HG02678 (cell line): ENCODE measurements around the gene KRTAP5-5.
"Not testable (repeated sequence)": the region's sequence is repeated elsewhere in the genome, so short reads cannot be mapped to it uniquely, and the experiment has no call there.

Experiments
- ATAC-seq: cut with Tn5 transposase; IDR thresholded peaks from one replicate; pipeline ENCODE4 v1.9.1; 2021; ENCODE audit warnings: mild to moderate bottlenecking, moderate library complexity; ENCODE audit not compliant: unreplicated experiment

The KRTAP5-5 gene

GRCh38 chr11:1655168-1656060 lies 25.8 kb downstream of the KRTAP5-5 start:
- ATAC-seq, result no peak

- no peak for ATAC-seq
Observed at GRCh38 chr11:1656061-1656441, 26.5 kb downstream of the KRTAP5-5 start.

- ATAC-seq, result no peak
Observed at GRCh38 chr11:1656670-1657069, 27.1 kb downstream of the KRTAP5-5 start.

DNA sequence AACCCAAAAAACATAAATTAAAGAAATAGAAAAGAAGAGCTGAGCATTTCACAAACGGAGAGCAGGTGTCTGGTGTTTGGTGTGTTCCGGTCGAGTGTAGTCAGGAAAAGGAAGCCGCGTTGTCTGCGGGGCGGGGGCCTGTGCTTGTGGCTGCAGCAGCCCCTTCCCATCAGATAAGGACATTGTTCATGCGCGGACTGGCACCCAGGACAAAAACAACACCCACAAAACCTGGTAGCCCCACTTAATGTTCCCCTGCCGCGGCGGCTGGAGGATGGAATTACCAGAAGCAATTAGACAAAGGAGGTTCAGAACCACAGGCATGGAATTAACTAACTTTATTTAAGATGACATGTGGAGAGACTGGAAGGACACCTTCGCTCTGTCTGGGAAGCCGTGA lies 29.9 kb downstream of the KRTAP5-5 start:
- no peak for ATAC-seq

GRCh38 chr11:1660111-1660867 lies 30.7 kb downstream of the KRTAP5-5 start:
- no peak for ATAC-seq

- not testable (repeated sequence) for ATAC-seq
Observed at GRCh38 chr11:1661454-1662269, 32.1 kb downstream of the KRTAP5-5 start.

- not testable (repeated sequence) for ATAC-seq
Observed at GRCh38 chr11:1662699-1663283, 33.2 kb downstream of the KRTAP5-5 start.

- no peak for ATAC-seq
Observed at GRCh38 chr11:1665313-1665712, 35.7 kb downstream of the KRTAP5-5 start.

GRCh38 chr11:1667121-1667850 lies 37.7 kb downstream of the KRTAP5-5 start:
- no peak for ATAC-seq

DNA sequence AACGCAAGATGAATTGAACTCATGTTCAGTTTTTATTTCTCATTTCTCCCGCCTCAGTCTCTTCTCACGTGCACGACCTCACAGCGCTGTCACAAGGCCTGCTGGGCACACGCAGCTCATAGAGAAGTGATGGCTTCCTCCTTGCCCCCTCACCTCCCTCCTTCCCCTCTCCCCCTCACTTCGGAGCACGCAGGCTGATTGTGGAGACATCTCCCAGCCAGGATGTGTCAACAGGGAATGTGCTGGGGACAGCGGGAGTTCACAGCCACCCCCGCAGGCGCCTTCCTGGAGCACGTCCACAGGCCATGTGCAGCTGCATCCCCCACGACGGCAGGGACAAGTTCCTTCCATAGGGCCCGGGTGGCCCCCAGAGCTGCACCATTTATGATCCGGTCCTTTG lies 38.3 kb downstream of the KRTAP5-5 start:
- no peak for ATAC-seq

DNA sequence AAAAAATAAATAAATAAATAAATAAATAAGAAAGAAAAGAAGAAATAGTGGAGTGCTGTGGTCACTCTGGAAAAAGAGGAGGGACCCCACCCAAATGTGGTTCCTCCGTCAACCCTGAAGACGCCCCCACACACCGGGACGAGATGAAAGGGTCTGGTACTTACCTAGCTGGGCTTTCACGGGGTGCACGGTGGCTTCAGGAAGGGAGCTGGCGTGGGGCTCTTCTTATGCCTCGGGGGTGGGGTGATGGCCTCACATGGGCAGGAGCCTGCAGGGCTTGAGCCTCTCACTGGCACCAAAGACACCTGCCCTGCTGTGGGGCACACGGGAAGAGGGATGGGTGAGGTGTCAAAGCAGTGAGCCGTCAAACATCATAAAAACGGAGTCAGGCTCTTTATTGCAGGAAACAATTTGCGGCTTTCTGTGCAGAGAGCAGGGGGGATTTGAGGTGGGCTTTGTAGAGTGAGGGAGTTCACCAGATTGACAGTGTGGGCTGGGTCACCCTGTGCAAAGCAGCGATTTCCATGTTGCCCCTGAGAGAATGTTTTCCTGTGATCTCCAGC lies 39.4 kb downstream of the KRTAP5-5 start:
- ATAC-seq, result no peak

GRCh38 chr11:1669546-1670218 lies 40.1 kb downstream of the KRTAP5-5 start:
- ATAC-seq, result no peak

- not testable (repeated sequence) for ATAC-seq
Observed at GRCh38 chr11:1670457-1670856, 40.9 kb downstream of the KRTAP5-5 start.

GRCh38 chr11:1670905-1671371 lies 41.4 kb downstream of the KRTAP5-5 start:
- ATAC-seq, result no peak

GRCh38 chr11:1671658-1672057 lies 42.1 kb downstream of the KRTAP5-5 start:
- ATAC-seq, result no peak

GRCh38 chr11:1672613-1673350 lies 43.2 kb downstream of the KRTAP5-5 start:
- no peak for ATAC-seq

DNA sequence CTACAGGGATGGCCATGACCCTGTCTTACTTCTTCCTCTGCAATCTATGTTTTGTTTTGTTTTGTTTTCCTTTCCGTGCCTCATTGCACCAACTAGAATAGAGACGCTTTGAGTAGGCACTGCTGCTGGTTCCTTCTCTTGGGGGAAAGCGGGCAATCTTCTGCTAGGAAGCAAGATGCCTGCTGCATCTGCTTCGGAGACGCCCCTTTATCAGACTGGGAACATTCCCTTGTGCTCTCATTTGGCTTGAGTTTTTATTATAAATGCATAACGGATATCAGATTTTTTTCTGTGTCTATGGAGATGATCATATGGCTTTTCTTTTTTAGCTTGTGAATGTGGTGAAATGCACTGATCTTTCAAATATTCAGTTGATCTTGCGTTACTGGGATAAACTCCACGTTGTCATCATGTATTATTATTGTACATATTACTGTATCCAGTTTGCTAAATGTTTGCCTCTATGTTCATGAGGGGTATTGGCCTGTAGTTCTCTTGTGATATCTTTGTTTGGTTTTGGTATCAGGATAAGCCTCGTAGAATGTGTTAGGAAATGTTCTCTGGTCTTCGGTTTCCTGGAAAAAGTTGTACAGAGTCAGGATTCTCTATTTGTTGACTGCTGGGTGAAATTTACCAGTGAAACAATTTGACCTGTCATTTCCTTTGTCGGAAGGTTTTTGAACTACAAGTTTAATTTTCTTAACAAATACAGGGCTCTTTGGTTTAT lies 44.0 kb downstream of the KRTAP5-5 start:
- ATAC-seq, result no peak
